ENCODE results near the gene C4orf36. TPM values are rescaled to one million over a fixed set of nuclear protein-coding genes. Genes with fewer than 3 reads are reported as not detected.

The C4orf36 gene
- total RNA-seq (2022; extraction: Qiagen RNA extraction; ENCODE audit: low read depth) = 0.51 to 2.0 TPM (median 1.4 TPM) in 5 replicates

GRCh38 chr4:86891762-86892635 lies at the start of gene C4orf36:
TSS of gene C4orf36 (minus strand) at chr4:86892422. CDS start at chr4:86891520, 902 bp downstream.

GRCh38 chr4:86934771-86935565 lies 42.7 kb upstream of the C4orf36 start, which contains the start of gene AFF1:
TSS of gene AFF1 (plus strand) at chr4:86935011. CDS start at chr4:86948534, 13,523 bp downstream.

GRCh38 chr4:86848732-86849619 lies 43.2 kb downstream of the C4orf36 start, which contains the start of gene SLC10A6:
TSS of gene SLC10A6 (minus strand) at chr4:86849384. CDS start at chr4:86849115, 269 bp downstream.

Other genes with a start within 250 kb of the C4orf36 start
- gene SLC10A6, start 43.0 kb downstream of the C4orf36 start, total RNA-seq (2022; extraction: Qiagen RNA extraction; ENCODE audit: low read depth) = not detected in 5 replicates
- 4.9 to 15.0 TPM (median 10.2 TPM) in 5 replicates for gene AFF1, start 42.6 kb upstream of the C4orf36 start, total RNA-seq (2022; extraction: Qiagen RNA extraction; ENCODE audit: low read depth)